Loucy (cell line): Measurements from ENCODE around the gene CEPT1.

Source experiments
- H2AFZ ChIP-seq: fragments of 200-600 bp; sonication (generic); 2 replicates; pipeline ENCODE4 v1.6.0; 2016; ENCODE audit warnings: antibody characterized with exemption, mild to moderate bottlenecking, low read length, moderate library complexity
- H3F3A ChIP-seq: fragments of 200-600 bp; 2 replicates; pipeline ENCODE4 v1.6.0; 2016; ENCODE audit warnings: antibody characterized with exemption, low read depth, mild to moderate bottlenecking
- H3K27me3 ChIP-seq: fragments of 200-600 bp; sonication (generic); 2 replicates; pipeline ENCODE4 v1.6.1; 2014; ENCODE audit warnings: low read length, mild to moderate bottlenecking; ENCODE audit not compliant: insufficient read depth, poor library complexity, severe bottlenecking
- H3K36me3 ChIP-seq: fragments of 200-600 bp; sonication (generic); 2 replicates; pipeline ENCODE4 v1.6.1; 2016; ENCODE audit warnings: low read length; ENCODE audit not compliant: insufficient read depth
- H3K4me1 ChIP-seq: fragments of 200-600 bp; sonication (generic); 2 replicates; pipeline ENCODE4 v1.5.1; 2014; ENCODE audit warnings: low read length, mild to moderate bottlenecking; ENCODE audit not compliant: insufficient read depth, poor library complexity, severe bottlenecking
- H3K4me2 ChIP-seq: fragments of 200-600 bp; sonication (generic); 2 replicates; pipeline ENCODE4 v1.6.0; 2014; ENCODE audit warnings: antibody characterized with exemption, low read length, low read depth, mild to moderate bottlenecking; ENCODE audit not compliant: poor library complexity, severe bottlenecking
- H3K4me3 ChIP-seq: fragments of 200-600 bp; sonication (generic); 2 replicates; pipeline ENCODE4 v1.5.1; 2014; ENCODE audit warnings: low read length, mild to moderate bottlenecking, mixed read lengths; ENCODE audit not compliant: poor library complexity, severe bottlenecking
- H3K79me2 ChIP-seq: fragments of 200-600 bp; sonication (generic); 2 replicates; pipeline ENCODE4 v1.6.1; 2014; ENCODE audit warnings: low read length; ENCODE audit not compliant: insufficient read depth
- H3K9ac ChIP-seq: fragments of 200-600 bp; sonication (generic); 2 replicates; pipeline ENCODE4 v1.6.0; 2014; ENCODE audit warnings: mild to moderate bottlenecking, low read depth, low read length, moderate library complexity; ENCODE audit not compliant: poor library complexity, severe bottlenecking
- H3K9me2 ChIP-seq: fragments of 200-600 bp; sonication (generic); replicated peaks from 2 replicates; pipeline ENCODE4 v1.6.1; 2016; ENCODE audit warnings: low read depth, low read length, mixed read lengths
- H3K9me3 ChIP-seq: fragments of 200-600 bp; sonication (generic); 2 replicates; pipeline ENCODE4 v1.6.1; 2014; ENCODE audit warnings: mild to moderate bottlenecking, antibody characterized with exemption, low read length, low read depth; ENCODE audit not compliant: insufficient read depth
- H4K20me1 ChIP-seq: fragments of 200-600 bp; sonication (generic); 2 replicates; pipeline ENCODE4 v1.6.0; 2014; ENCODE audit warnings: antibody characterized with exemption, low read length, mild to moderate bottlenecking; ENCODE audit not compliant: insufficient read depth, poor library complexity, severe bottlenecking
- CTCF ChIP-seq: fragments of 200-600 bp; sonication (generic); conservative IDR thresholded peaks from 2 replicates; pipeline ENCODE4 v1.5.1; 2014; ENCODE audit warnings: mild to moderate bottlenecking, antibody characterized with exemption, low read length
- EZH2phosphoT487 ChIP-seq: fragments of 200-600 bp; IDR thresholded peaks from 2 replicates; pipeline ENCODE4 v1.6.1; 2018; ENCODE audit warnings: antibody characterized with exemption, mild to moderate bottlenecking, moderate library complexity, borderline replicate concordance

CEPT1 gene

GRCh38 chr1:111192658-111193519 is 52.9 kb downstream of the CEPT1 start:
- Histone ChIP-seq H4K20me1 (no peaks in the 10 kb centered on the region), H3K9me3 (no peaks in the 10 kb centered on the region), H3K4me3 (no peak overlapping the region), H2AFZ (no peak overlapping the region), H3K36me3 (no peaks in the 10 kb centered on the region; the same call in 1 of the 2 replicates), H3K79me2 (no peaks in the 10 kb centered on the region), H3K4me1 (peaks cover 15% of the 10 kb centered on the region), H3K9ac (no peak overlapping the region), H3K9me2 (no peaks in the 10 kb centered on the region), H3F3A (no peaks in the 10 kb centered on the region), H3K4me2 (no peak overlapping the region), H3K27me3 (no peaks in the 10 kb centered on the region)
- TF ChIP-seq CTCF (no peak), EZH2phosphoT487 (no peak)

GRCh38 chr1:111193712-111194480 is 53.9 kb downstream of the CEPT1 start:
- H3K36me3 ChIP-seq, result no peaks in the 10 kb centered on the region
- H3K27me3 ChIP-seq, result no peaks in the 10 kb centered on the region
- peaks cover 21% of the 10 kb centered on the region for H3K4me1 ChIP-seq
- no peak for TF ChIP-seq EZH2phosphoT487
- no peak for TF ChIP-seq CTCF
- no peaks in the 10 kb centered on the region for H3K9me2 ChIP-seq
- H3K79me2 ChIP-seq, result no peaks in the 10 kb centered on the region
- no peaks in the 10 kb centered on the region for H3K9me3 ChIP-seq
- H3F3A ChIP-seq, result no peaks in the 10 kb centered on the region
- no peak overlapping the region for H3K4me2 ChIP-seq
- H2AFZ ChIP-seq, result no peak overlapping the region
- no peak overlapping the region for H3K4me3 ChIP-seq
- no peaks in the 10 kb centered on the region for H4K20me1 ChIP-seq
- no peak overlapping the region for H3K9ac ChIP-seq

GRCh38 chr1:111195002-111195684 is 55.1 kb downstream of the CEPT1 start:
- Histone ChIP-seq H3K9me2 (no peaks in the 10 kb centered on the region), H3K4me3 (no peak overlapping the region)

More at GRCh38 chr1:111195002-111195684, 55.1 kb downstream of the CEPT1 start:
- Histone ChIP-seq H3K36me3 (no peaks in the 10 kb centered on the region), H3K4me2 (no peak overlapping the region), H4K20me1 (no peaks in the 10 kb centered on the region), H3K79me2 (no peaks in the 10 kb centered on the region), H3F3A (no peaks in the 10 kb centered on the region), H3K9ac (no peak overlapping the region), H3K9me3 (no peaks in the 10 kb centered on the region), H2AFZ (no peak overlapping the region), H3K27me3 (no peaks in the 10 kb centered on the region), H3K4me1 (peaks cover 29% of the 10 kb centered on the region)
- TF ChIP-seq EZH2phosphoT487, result no peak
- TF ChIP-seq CTCF, result no peak
